IPS-18c (cell line): Measurements from ENCODE around the gene MYRF.

Experiments
- H3K4me3 ChIP-seq: 2 replicates; pipeline ENCODE4 v1.7.0; 2013; ENCODE audit warnings: low read depth, mild to moderate bottlenecking, low read length, moderate library complexity; ENCODE audit not compliant: insufficient read depth
- H3K9me3 ChIP-seq: one replicate; pipeline ENCODE4 v1.6.1; 2013; ENCODE audit warnings: mild to moderate bottlenecking, low read length, moderate library complexity; ENCODE audit not compliant: control insufficient read depth, insufficient read depth

Gene MYRF

GRCh38 chr11:61747192-61747966, 5.1 kb upstream of the MYRF start:
- peaks cover 4% of the 10 kb centered on the region for H3K9me3 ChIP-seq
- no peak overlapping the region for H3K4me3 ChIP-seq

DNA sequence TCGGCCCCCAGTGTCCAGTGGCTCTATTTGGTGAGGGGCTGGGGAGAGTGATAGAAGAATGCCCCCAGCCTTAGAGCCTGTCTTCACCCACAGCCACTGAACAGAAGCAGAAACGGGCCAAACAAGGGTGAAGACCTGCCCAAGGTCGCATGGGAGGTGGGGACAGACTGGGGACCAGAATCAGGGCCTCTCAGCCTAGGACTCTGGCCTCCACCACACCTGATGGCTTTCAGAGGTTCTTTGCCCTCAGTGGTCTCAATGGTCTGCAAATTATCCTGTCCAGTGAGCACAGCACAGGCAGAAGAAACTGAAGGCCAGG, 4.5 kb upstream of the MYRF start:
- Histone ChIP-seq H3K4me3 (no peak overlapping the region), H3K9me3 (peaks cover 7% of the 10 kb centered on the region)

- Histone ChIP-seq H3K9me3 (peaks cover 7% of the 10 kb centered on the region), H3K4me3 (no peak overlapping the region)
Observed at GRCh38 chr11:61749591-61750217, 2.7 kb upstream of the MYRF start.

- Histone ChIP-seq H3K4me3 (no peak overlapping the region), H3K9me3 (peaks cover 7% of the 10 kb centered on the region)
Observed at GRCh38 chr11:61750631-61751273, 1.7 kb upstream of the MYRF start.

GRCh38 chr11:61751384-61751783, 1.1 kb upstream of the MYRF start:
- Histone ChIP-seq H3K4me3 (no peak overlapping the region), H3K9me3 (peaks cover 7% of the 10 kb centered on the region)

- Histone ChIP-seq H3K4me3 (peak overlapping the region; percentile 64), H3K9me3 (peaks cover 7% of the 10 kb centered on the region)
Observed at GRCh38 chr11:61752925-61753521, 587 bp downstream of the MYRF start.

DNA sequence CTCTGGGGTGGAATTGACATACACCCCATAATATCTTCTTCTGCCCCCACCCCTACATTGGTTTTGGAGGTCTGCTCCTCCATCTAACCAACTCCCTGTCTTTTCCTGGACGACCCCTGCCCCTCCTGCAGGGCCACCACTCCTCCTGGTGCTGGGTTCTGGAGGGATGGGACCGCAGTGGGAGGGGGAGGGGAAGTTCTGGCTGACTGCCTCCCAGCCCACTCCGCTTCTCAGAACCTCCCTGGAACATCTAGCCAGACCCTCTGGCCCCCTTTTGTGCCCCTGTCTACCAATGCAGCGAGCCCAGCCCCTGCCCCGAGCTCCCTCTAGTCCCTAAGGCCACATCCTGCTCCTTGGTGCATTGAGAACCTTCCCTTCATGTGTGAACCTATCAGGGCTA, 1.2 kb downstream of the MYRF start:
- Histone ChIP-seq H3K9me3 (peaks cover 7% of the 10 kb centered on the region), H3K4me3 (no peak overlapping the region)

DNA sequence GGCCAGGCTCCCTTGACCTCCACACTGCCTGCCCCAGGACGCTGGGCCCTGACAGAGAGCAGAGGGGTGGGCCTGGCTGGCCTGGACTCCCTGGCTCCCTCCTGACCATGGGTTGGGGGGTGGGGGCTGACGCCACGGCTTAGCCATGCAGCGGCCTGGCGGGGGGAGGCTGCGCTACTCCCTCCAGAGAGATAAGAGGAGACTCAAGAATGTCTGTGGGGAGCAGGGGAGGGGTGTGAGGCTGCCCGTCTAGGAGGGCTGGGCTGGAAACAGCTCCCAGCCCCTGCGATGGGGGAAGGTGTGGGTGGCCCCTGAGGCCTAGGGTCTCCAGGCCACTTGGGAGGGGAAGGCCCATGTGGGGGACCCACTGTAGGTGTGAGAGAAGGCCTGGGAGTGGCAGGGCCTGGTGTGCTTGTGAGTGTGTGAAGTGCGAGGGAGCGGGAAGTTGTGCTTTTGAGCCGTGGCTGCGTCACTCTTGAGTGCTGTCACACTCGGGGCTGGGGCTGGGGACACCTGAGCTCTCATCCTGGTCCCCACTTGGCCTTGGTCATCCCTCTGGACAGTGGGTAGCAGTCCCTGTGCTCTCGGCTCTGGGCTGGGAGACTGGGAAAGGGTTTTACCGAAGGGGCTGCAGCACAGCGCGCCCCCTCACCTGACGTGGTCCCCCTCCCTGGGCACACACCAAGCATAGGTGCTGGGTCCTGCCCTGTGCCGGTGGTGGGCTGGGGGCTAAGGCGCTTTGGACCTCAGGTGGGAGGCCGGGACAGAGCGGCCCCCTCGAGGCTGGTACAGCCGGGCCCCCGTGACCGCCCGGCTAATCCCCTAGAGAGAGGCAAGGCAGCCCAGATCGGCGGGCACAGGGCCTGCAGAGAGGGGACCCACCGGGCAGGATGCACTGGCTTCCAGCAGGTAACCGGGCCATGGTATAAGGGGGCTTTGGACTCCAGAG, 2.4 kb downstream of the MYRF start:
- Histone ChIP-seq H3K9me3 (peaks cover 7% of the 10 kb centered on the region), H3K4me3 (no peak overlapping the region)

GRCh38 chr11:61756147-61756451, 3.7 kb downstream of the MYRF start:
- Histone ChIP-seq H3K9me3 (peaks cover 3% of the 10 kb centered on the region), H3K4me3 (no peak overlapping the region)

DNA sequence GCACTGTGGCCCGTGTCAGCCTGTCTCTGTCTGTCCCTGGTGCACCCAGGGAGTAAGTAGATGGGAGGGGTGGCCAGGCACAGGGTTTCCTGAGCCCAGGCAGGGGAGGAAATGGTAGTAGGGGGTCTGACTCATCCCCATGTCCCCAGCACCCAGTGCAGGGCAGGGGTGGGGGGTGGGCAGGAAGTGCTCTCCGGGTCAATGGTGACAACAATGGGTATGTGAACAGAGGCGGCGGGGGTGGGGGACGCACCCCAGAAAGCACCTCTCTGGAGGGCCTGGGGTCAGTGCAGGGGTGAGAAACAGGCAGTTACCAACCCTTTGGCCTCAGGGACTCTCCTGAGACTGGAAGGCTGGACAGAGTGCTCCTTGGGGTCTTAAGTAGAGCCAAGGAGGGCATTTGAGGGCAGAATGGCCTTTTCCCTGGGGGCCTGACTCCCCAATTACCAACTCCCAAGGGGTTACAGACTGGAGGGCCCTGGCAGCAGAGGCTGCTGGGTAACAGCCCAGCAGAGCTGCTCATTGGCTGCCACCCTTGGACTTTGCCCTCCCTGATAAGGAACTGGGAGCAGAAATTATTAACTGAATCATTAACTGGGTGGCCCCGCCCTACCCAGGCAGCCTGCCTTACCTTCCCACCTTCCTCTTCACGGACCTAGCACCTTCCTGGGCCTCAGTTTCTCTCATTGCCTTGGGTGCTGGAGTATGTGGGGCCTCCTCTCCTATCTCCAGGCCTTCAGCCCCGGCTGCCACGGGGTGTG, 4.2 kb downstream of the MYRF start:
- Histone ChIP-seq H3K4me3 (no peak overlapping the region), H3K9me3 (peaks cover 3% of the 10 kb centered on the region)

- no peak overlapping the region for H3K4me3 ChIP-seq
Observed at GRCh38 chr11:61757213-61757862, 4.9 kb downstream of the MYRF start.

DNA sequence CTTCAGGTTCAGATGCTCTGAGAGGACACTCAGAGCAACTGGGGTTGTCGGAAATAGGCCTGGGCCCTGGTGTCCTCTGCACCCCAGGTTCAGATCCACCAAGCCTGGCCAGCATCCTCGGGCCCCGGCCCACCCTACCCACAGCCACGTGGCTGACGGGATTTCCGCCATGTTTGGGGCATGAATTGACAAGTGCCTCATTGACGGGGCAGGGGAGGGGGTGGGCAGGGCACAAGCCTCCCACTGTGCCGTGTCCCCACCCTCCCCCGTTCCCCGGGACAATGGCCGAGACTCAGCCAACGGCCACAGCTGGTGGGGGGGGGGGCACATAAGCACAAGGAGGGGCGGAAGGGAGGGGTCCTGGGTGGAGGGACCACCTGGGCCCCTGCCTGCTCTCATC, 8.5 kb downstream of the MYRF start:
- no peak overlapping the region for H3K4me3 ChIP-seq
- H3K9me3 ChIP-seq = no peaks in the 10 kb centered on the region

More at GRCh38 chr11:61757213-61757862, 4.9 kb downstream of the MYRF start:
- peaks cover 3% of the 10 kb centered on the region for H3K9me3 ChIP-seq

DNA sequence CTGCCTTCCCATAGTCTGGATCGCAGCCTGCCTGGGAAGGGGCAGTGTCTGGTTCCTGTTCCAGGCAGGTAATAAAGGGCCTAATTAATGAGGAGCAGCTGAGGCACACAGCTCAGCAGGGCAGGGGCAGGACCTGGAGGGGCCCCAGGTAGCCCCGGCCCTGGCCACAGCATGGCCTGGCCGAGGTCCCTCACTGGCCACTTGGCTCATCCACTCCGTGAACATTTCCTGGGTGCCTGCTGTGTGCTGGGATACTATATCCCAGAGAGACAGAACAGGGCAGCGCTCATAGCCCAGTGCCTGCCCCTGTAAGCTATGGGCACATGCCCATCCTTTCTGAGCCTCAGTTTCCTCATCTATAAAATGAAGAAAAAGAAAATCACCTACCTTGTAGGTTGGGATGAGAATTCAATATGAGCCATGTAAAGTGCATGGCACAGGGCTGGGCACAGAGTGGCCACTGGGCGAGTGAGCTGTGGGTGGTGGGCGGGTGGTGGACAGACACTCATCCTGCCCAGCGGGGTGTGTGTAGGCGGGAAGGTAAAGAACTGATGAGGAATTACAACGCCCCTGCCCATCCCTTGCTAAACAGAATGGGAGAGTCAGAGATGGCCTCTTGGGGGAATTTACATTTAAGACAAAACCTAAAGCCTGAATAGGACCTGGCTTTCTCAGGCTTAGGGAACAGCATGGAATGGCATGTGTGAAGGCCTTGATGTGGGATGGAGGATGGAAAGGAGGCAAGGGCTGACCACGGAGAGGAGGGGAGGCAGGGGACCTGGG, 9.2 kb downstream of the MYRF start:
- Histone ChIP-seq H3K9me3 (no peaks in the 10 kb centered on the region), H3K4me3 (no peak overlapping the region)

DNA sequence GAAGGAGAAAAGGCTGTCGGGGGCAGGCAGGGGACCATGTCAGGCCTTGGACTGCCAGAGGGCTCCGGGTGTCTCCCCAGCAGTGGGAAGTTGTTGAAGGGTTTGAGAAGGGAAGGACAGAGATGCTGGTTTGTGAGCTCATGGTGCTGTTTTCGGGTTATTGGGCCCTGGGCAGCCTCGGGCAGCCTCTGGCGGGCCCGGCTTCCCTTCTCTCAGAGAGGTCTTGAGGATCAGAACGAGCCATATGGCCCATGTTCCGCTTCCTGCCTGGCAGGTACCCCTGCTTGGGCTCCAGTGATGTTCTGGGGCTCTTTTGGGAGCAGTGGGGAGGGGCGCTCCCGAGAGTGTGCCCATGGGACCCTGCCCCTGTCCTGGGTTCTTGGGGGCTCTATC, 9.8 kb downstream of the MYRF start:
- no peaks in the 10 kb centered on the region for H3K9me3 ChIP-seq

GRCh38 chr11:61762798-61763197, 10.4 kb downstream of the MYRF start:
- no peaks in the 10 kb centered on the region for H3K9me3 ChIP-seq

More for the DNA sequence above, 9.8 kb downstream of the MYRF start:
- no peak overlapping the region for H3K4me3 ChIP-seq

More at GRCh38 chr11:61762798-61763197, 10.4 kb downstream of the MYRF start:
- H3K4me3 ChIP-seq = no peak overlapping the region
